ENCODE data around the gene OSBPL10.
"Not testable (repeated sequence)": the region's sequence is repeated elsewhere in the genome, so short reads cannot be mapped to it uniquely, and the experiment has no call there.

Gene OSBPL10

GRCh38 chr3:31690771-31691170 lies 290.3 kb downstream of the OSBPL10 start:
- DNase-seq = no peak

GRCh38 chr3:31689523-31689922 lies 291.5 kb downstream of the OSBPL10 start:
- DNase-seq = not testable (repeated sequence)

DNA sequence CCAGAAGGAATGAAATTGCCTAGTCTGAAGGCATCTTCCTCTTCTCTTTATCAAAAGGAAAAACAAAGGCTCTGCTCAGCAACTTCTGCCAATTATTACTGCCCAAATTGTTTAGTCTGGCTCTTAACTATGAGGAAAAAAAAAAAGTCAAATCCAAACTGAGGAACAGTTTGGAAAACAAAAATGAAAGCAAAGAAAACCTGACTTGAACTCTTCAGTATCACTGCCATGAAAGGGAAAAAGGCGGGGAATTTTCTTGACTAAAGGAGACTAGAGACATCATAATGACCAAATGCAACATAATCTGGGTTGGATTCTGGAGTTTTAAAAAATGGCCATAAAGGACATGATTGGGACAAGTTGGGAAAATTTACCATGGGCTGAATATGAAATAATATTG lies 292.1 kb downstream of the OSBPL10 start:
- DNase-seq = no peak

GRCh38 chr3:31687020-31687802 lies 293.9 kb downstream of the OSBPL10 start:
- no peak for DNase-seq

- DNase-seq = no peak
These were observed 300.8 kb downstream of the OSBPL10 start for GRCh38 chr3:31680072-31680870.

- no peak for DNase-seq
These were observed 304.5 kb downstream of the OSBPL10 start for GRCh38 chr3:31676556-31676955.

DNA sequence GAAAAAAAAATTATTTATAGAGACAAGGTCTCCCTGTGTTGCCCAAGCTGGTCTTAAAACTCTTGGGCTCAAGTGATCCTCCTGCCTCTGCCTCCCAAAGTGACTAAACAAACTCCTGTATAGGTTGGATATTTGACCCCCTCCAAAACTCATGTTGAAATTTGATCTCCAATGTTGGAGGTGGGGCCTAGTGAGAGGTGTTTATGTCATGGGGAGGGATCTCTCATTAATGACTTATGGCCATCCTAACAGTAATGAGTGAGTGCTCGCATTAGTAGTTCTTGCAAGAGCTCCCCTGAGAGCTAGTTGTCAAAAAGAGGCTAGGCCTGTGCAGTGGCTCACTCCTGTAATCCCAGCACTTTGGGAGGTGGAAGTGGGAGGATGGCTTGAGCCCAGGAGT lies 307.1 kb downstream of the OSBPL10 start:
- DNase-seq = no peak

DNA sequence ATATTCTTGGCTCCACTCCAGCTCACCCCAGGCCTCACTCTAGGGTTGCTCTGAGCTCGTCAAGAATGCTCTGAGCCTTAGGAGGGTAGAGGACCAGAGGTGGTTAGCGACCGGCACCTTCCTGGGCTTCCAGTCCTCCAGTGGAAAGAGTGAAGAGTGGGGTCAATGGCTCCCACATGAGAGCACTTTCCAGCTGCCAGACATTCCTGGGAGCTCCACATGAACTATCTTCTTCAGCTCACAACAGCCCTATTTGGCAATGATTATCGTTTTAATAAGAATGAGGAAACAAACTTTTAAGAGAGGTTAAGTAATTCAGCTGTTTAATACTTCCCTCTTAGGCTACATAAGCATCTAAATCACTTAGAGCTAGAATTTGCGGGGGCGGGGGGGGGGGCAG lies 309.1 kb downstream of the OSBPL10 start:
- no peak for DNase-seq

DNA sequence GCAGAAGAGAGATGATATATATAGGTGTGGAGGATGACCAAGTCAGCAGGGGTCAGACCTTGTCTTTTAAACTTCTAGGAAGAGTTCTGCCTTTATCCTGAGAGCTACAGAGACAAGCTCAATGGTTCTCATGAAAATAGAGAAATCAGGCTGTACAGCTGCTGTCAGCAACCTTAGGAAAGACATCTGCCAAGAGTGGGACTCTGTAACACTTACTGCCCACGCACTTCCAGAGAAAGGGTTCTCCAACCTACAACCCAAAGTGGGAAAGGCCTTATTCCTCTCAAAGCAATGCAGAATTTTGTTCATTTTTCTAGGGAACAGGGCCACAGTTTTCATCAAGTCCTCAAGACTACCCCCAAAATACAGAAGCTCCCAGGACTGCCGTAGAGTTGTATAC lies 309.6 kb downstream of the OSBPL10 start:
- DNase-seq = no peak

DNA sequence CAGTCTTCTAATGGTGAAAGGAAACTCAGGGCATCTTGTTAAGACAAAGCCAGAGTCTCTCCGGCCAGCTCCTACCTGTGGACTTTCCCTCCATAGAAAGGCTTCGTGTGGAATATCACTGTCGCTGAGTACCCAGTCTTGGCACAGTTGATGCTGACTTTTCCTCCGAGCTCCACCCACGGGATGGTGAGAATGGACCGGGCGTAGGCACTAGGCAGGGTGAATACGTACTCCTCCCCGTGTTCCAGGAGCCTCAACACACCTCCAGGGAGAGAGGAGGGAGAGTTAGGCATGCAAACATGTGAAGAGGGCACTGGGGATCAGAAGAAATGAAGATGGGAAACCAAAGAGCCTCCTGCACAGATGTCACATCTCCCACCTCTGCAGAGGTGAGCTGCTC lies 310.3 kb downstream of the OSBPL10 start:
- no peak for DNase-seq

- DNase-seq = no peak
These were observed 310.9 kb downstream of the OSBPL10 start for GRCh38 chr3:31670136-31670535.

GRCh38 chr3:31668242-31668641 lies 312.8 kb downstream of the OSBPL10 start:
- no peak for DNase-seq

DNA sequence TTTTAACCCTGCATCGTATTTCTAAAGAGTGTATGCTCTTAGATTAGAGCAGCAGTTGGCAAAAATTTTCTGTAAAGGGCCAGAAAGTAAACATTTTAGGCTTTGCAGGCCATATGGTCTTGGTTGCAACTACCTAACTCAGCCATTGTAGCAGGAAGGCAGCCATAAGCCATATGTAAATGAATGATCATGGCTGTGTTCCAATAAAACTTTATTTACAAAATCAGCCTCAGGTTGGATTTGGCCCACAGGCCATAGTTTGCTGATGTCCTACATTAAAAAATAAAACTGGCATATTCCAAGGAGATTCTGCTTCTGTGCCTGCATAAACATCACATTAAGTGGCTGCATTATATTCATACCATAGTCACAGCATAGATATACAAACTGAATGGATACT lies 313.5 kb downstream of the OSBPL10 start:
- no peak for DNase-seq

DNA sequence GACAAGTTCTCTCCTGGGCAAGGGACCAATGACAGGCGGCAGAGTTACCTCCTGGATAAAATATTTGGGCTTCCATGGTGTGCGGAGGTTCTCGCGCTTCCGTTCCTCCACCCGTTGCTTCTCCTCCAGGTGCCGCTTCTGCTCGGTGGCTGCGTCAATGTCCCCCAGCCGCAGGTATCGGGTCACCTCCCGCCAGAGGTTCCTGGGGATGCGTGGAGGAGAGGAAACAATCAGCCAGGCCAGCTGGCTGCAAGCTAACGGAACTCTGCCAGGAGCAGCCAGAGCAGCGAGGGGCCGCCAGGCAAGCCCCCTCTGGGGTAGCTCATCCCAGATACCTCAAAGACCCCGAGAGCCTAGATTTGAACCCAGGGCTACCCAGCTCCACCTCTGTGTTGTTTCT lies 317.0 kb downstream of the OSBPL10 start:
- DNase-seq = no peak

DNA sequence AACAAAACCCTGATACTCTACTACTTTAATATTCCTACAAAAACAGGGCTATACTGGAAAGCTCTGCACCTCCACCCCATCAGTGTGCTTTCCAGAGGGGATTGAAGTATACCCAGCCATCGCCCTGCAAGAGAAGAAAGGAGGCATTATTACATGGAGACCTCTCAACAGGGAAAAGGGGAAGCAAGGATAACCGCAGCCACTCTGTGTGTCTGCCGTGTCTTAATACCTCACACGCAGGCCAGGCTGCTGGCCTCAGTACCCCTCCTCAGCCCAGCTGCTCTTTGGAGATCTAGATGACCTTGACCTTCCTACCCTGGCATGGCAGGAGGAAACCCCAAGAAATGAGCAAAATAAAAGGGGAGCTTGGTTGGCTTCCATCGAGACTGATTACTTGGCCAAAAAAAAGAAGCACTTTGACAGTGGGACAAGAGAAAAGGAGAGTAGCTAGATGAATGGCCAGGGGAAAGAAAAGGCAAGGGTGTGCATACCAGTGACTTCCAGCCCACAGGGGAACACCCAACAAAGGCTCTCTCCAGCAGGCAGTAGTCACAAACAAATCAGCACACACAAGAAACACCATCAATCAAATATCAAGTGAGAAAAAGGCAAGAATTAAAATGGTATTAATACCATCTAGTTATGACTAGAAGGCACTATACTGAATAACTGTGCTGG lies 318.9 kb downstream of the OSBPL10 start:
- no peak for DNase-seq

- DNase-seq = no peak
These were observed 319.8 kb downstream of the OSBPL10 start for GRCh38 chr3:31661286-31661685.

- no peak for DNase-seq
These were observed 321.8 kb downstream of the OSBPL10 start for GRCh38 chr3:31659246-31659645.

GRCh38 chr3:31654998-31655397 lies 326.1 kb downstream of the OSBPL10 start:
- no peak for DNase-seq

- no peak for DNase-seq
These were observed 327.6 kb downstream of the OSBPL10 start for GRCh38 chr3:31653464-31653863.

GRCh38 chr3:31652296-31652695 lies 328.8 kb downstream of the OSBPL10 start:
- DNase-seq = no peak

DNA sequence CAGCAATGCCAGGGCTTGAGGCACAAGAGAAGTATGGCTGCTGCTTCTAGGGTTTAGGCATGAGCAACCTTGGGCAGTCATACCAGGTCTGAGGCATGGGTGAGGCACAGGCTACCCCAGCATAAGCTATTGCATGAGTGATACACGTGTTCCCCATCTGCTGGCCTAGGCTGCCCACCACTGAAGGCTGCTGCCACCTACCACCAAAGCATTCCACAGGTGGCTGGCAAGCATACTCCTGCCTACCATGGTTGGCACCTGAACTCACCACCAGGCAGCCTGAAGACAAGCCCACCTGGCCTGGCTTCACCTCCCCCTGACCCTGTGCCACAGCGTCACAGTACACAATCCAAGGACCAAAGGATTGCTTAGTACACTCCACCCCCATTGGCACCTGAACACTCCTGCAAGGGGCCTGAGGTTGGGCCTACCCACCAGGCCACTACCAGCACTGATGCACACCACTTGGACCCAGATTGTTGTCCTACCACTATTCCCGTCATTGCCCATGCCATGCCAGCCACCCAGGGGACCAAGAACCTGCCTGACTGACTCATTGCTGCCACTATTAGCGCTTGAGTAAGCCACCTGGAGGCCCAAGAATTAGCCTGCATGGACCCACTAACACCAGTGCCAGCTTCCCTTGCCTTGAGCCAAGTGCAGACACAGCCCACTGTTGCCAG lies 332.6 kb downstream of the OSBPL10 start:
- DNase-seq = no peak

DNA sequence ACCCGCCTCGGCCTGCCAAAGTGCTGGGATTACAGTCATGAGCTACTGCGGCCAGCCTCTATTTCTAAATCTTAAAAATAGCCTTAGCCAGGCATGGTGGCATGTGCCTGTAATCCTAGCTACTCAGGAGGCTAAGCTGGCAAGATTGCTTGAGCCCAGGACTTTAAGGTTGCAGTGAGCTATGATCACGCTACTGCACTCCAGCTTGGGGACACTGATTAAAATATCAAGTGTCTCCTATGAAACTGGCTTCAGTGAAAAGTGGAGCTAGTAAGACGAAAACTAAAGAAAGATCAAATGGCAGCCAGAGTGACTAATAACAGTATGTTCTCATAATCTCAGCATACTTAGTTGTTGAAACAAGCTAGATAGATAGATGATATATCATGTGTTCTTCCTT lies 335.8 kb downstream of the OSBPL10 start:
- no peak for DNase-seq

DNA sequence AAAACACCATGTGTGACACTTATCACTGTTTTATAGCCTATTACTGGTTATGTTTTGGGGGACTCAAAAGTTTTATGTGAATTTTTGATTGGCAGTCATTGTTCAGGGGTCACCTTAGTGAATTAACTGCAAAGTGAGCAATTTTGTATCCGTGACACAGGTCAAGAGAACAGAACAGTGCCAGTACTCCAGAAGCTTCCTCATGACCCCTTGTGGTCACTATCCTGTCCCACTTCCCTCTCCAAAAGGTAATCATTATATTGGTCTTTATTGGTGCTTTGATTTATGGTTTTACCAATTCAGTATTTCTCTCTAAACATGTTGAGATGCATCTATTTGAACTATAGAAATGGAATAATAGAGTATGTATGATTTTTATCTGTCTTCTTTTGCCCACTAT lies 341.2 kb downstream of the OSBPL10 start:
- DNase-seq = no peak
